ENCODE results near the gene KLF11.

Gene KLF11

GRCh38 chr2:10043256-10043905 lies at the start of gene KLF11:
Gene KLF11 (plus strand): TSS chr2:10043550. CDS start chr2:10043717, 167 bp downstream.
- peak; percentile 92 for DNase-seq

GRCh38 chr2:9994462-9994861 lies 48.9 kb upstream of the KLF11 start:
- peak; percentile 25 for DNase-seq

- no peak for DNase-seq
Observed at GRCh38 chr2:9995059-9995458, 48.3 kb upstream of the KLF11 start.

GRCh38 chr2:9996321-9996720 lies 47.0 kb upstream of the KLF11 start:
- DNase-seq: no peak

GRCh38 chr2:9997936-9998335 lies 45.4 kb upstream of the KLF11 start:
- DNase-seq: no peak

- peak; percentile 26 for DNase-seq
Observed at GRCh38 chr2:9998916-9999654, 44.3 kb upstream of the KLF11 start.

GRCh38 chr2:9999693-10000092 lies 43.7 kb upstream of the KLF11 start:
- DNase-seq: no peak

- no peak for DNase-seq
Observed at GRCh38 chr2:10000541-10000940, 42.8 kb upstream of the KLF11 start.

GRCh38 chr2:10001586-10001985 lies 41.8 kb upstream of the KLF11 start:
- no peak for DNase-seq

GRCh38 chr2:10002109-10002508 lies 41.2 kb upstream of the KLF11 start:
- no peak for DNase-seq

- DNase-seq: no peak
Observed at GRCh38 chr2:10002681-10003080, 40.7 kb upstream of the KLF11 start.

GRCh38 chr2:10003206-10004125 lies 39.9 kb upstream of the KLF11 start:
- no peak for DNase-seq

GRCh38 chr2:10004401-10004800 lies 38.9 kb upstream of the KLF11 start:
- no peak for DNase-seq

GRCh38 chr2:10004836-10005235 lies 38.5 kb upstream of the KLF11 start:
- DNase-seq: no peak

GRCh38 chr2:10005461-10006235 lies 37.7 kb upstream of the KLF11 start:
- no peak for DNase-seq

GRCh38 chr2:10006236-10007161 lies 36.9 kb upstream of the KLF11 start:
- peak; percentile 87 for DNase-seq

- no peak for DNase-seq
Observed at GRCh38 chr2:10007435-10007834, 35.9 kb upstream of the KLF11 start.

- DNase-seq: no peak
Observed at GRCh38 chr2:10007921-10008808, 35.2 kb upstream of the KLF11 start.

- no peak for DNase-seq
Observed at GRCh38 chr2:10008809-10009176, 34.6 kb upstream of the KLF11 start.

GRCh38 chr2:10009271-10009810 lies 34.0 kb upstream of the KLF11 start:
- DNase-seq: no peak
